K562 (cell line): Measurements from ENCODE around the gene ASF1B.

ENCODE experiments used
- FOXK2 ChIP-seq, 2 experiments: fragments of 450-650 bp; IDR thresholded peaks in 1 of 2; conservative IDR thresholded peaks in 1 of 2; 2 replicates each; pipeline ENCODE4 v1.6.1; 2016; ENCODE audit warnings: low read depth in 2 of 2, mild to moderate bottlenecking in 1 of 2
- KAT2B ChIP-seq: IDR thresholded peaks from one replicate; pipeline ENCODE4 v1.6.1; 2012; ENCODE audit warnings: low read depth, mild to moderate bottlenecking, control low read depth, inconsistent platforms, low read length, moderate library complexity
- KDM1A ChIP-seq, 2 experiments: fragments of 450-650 bp; IDR thresholded peaks; 2 replicates each; pipeline ENCODE4 v1.6.1; 2016; ENCODE audit warnings: mild to moderate bottlenecking in 2 of 2
- MEF2A ChIP-seq: IDR thresholded peaks from 2 replicates; pipeline ENCODE4 v1.6.1; 2011; ENCODE audit warnings: low read depth, mild to moderate bottlenecking, low read length, moderate library complexity; ENCODE audit not compliant: control insufficient read depth
- RFX1 ChIP-seq: fragments of 450-650 bp; IDR thresholded peaks from 2 replicates; pipeline ENCODE4 v1.6.1; 2016; ENCODE audit warnings: mild to moderate bottlenecking, moderate library complexity
- TCFL5 ChIP-seq: fragments of 250-450 bp; sonication (Bioruptor Pico); conservative IDR thresholded peaks from 2 replicates; pipeline ENCODE4 v1.6.1; 2021; ENCODE audit warnings: mild to moderate bottlenecking, moderate library complexity, matching md5 sums
- THRAP3 ChIP-seq: fragments of 450-650 bp; IDR thresholded peaks from 2 replicates; pipeline ENCODE4 v1.6.1; 2016; ENCODE audit warnings: mild to moderate bottlenecking, inconsistent platforms, borderline replicate concordance
- XRCC4 ChIP-seq: IDR thresholded peaks from one replicate; pipeline ENCODE4 v1.6.1; 2011; ENCODE audit not compliant: insufficient read depth, insufficient read length; ENCODE audit errors: extremely low read depth
- ZNF274 ChIP-seq: IDR thresholded peaks from 2 replicates; pipeline ENCODE4 v1.6.1; 2011; ENCODE audit warnings: low read depth, mild to moderate bottlenecking, low read length, moderate library complexity, borderline replicate concordance

GRCh38 chr19:14110650-14111049 is 25.7 kb downstream of the ASF1B start:
- TF ChIP-seq KDM1A (IDR thresholded peaks at IDR 0.05) (no peak), THRAP3 (no peak), MEF2A (no peak), ZNF274 (no peak), TCFL5 (CRISPR knock-in tag) (no peak), RFX1 (no peak), KAT2B (no peak), FOXK2 (conservative IDR thresholded peaks at IDR 0.05 in 1 of 2, IDR thresholded peaks at IDR 0.05 in 1 of 2; ENCODE audit: low read depth in 2 of 2) (no peak), XRCC4 (no peak)
